GM18867 (cell line): ENCODE results near the gene TUBGCP2.

Source experiments
- ATAC-seq: cut with Tn5 transposase; IDR thresholded peaks from one replicate; pipeline ENCODE4 v1.9.1; 2021; ENCODE audit warnings: mild to moderate bottlenecking, moderate library complexity; ENCODE audit not compliant: unreplicated experiment

TUBGCP2 gene

GRCh38 chr10:133308421-133309099 is at the start of gene TUBGCP2, which contains the start of gene ZNF511:
Gene TUBGCP2, minus strand, starts transcription at chr10:133308872. Its CDS starts 5,931 bp downstream, at chr10:133302941.
Gene ZNF511, plus strand, starts transcription at chr10:133308914. Its CDS starts 30 bp downstream, at chr10:133308944.
- ATAC-seq: peak; percentile 82

GRCh38 chr10:133357285-133358161 is 48.9 kb upstream of the TUBGCP2 start, which contains the start of gene FUOM:
Gene FUOM, minus strand, starts transcription at chr10:133358019. Its CDS starts 12 bp downstream, at chr10:133358007.
- ATAC-seq: peak; percentile 72

GRCh38 chr10:133356549-133357284 is 48.0 kb upstream of the TUBGCP2 start:
- no peak for ATAC-seq

GRCh38 chr10:133355991-133356390 is 47.3 kb upstream of the TUBGCP2 start:
- no peak for ATAC-seq

GRCh38 chr10:133355266-133355665 is 46.6 kb upstream of the TUBGCP2 start:
- no peak for ATAC-seq

- ATAC-seq: no peak
These were observed 46.1 kb upstream of the TUBGCP2 start for GRCh38 chr10:133354672-133355240.

- no peak for ATAC-seq
These were observed 45.4 kb upstream of the TUBGCP2 start for GRCh38 chr10:133353988-133354605.

GRCh38 chr10:133353202-133353959 is 44.7 kb upstream of the TUBGCP2 start:
- ATAC-seq: no peak

- no peak for ATAC-seq
These were observed 43.0 kb upstream of the TUBGCP2 start for GRCh38 chr10:133351408-133352318.

GRCh38 chr10:133350950-133351329 is 42.3 kb upstream of the TUBGCP2 start:
- ATAC-seq: no peak

GRCh38 chr10:133350283-133350949 is 41.7 kb upstream of the TUBGCP2 start:
- ATAC-seq: no peak

GRCh38 chr10:133349577-133350011 is 40.9 kb upstream of the TUBGCP2 start:
- no peak for ATAC-seq

- ATAC-seq: no peak
These were observed 40.5 kb upstream of the TUBGCP2 start for GRCh38 chr10:133349160-133349568.

- no peak for ATAC-seq
These were observed 39.2 kb upstream of the TUBGCP2 start for GRCh38 chr10:133347710-133348517.

- no peak for ATAC-seq
These were observed 37.7 kb upstream of the TUBGCP2 start for GRCh38 chr10:133346413-133346812.

GRCh38 chr10:133344236-133344635 is 35.6 kb upstream of the TUBGCP2 start:
- no peak for ATAC-seq

- ATAC-seq: no peak
These were observed 34.9 kb upstream of the TUBGCP2 start for GRCh38 chr10:133343558-133343957.
